H9 (cell line): ENCODE results near the gene ZNF668. TPM values are rescaled to one million over a fixed set of nuclear protein-coding genes. Genes with fewer than 3 reads are reported as not detected.

Experiments
- DNase-seq: peaks from one replicate; pipeline ENCODE4 v3.0.0-alpha.2; 2017
- H2AFZ ChIP-seq: one replicate; pipeline ENCODE4 v1.6.1; 2013; ENCODE audit warnings: mild to moderate bottlenecking, low read length, control low read depth, moderate library complexity
- H2AK5ac ChIP-seq: 2 replicates; pipeline ENCODE4 v1.6.1; 2013; ENCODE audit warnings: low read length, control low read depth, mixed read lengths; ENCODE audit not compliant: insufficient read length
- H2BK120ac ChIP-seq: one replicate; pipeline ENCODE4 v1.6.1; 2013; ENCODE audit warnings: low read depth, mild to moderate bottlenecking, low read length, control low read depth, inconsistent platforms; ENCODE audit not compliant: poor library complexity, severe bottlenecking
- H2BK12ac ChIP-seq: 2 replicates; pipeline ENCODE4 v1.6.1; 2013; ENCODE audit warnings: low read length, control low read depth, mixed read lengths, low read depth; ENCODE audit not compliant: insufficient read length
- H2BK15ac ChIP-seq: 2 replicates; pipeline ENCODE4 v1.6.1; 2013; ENCODE audit warnings: low read depth, low read length, control low read depth
- H2BK20ac ChIP-seq: one replicate; pipeline ENCODE4 v1.6.1; 2013; ENCODE audit warnings: low read depth, mild to moderate bottlenecking, low read length, control low read depth, inconsistent platforms; ENCODE audit not compliant: poor library complexity, severe bottlenecking
- H2BK5ac ChIP-seq: 2 replicates; pipeline ENCODE4 v1.6.1; 2013; ENCODE audit warnings: low read length, control low read depth, mixed read lengths; ENCODE audit not compliant: insufficient read length
- H3K14ac ChIP-seq: 2 replicates; pipeline ENCODE4 v1.6.1; 2013; ENCODE audit warnings: low read length, control low read depth; ENCODE audit not compliant: insufficient read depth
- H3K18ac ChIP-seq: 2 replicates; pipeline ENCODE4 v1.6.1; 2013; ENCODE audit warnings: low read depth, mild to moderate bottlenecking, mixed read lengths, low read length, control low read depth; ENCODE audit not compliant: insufficient read length
- H3K23ac ChIP-seq: 2 replicates; pipeline ENCODE4 v1.6.1; 2013; ENCODE audit warnings: low read length, control low read depth, mixed read lengths, low read depth; ENCODE audit not compliant: insufficient read length
- H3K23me2 ChIP-seq: 2 replicates; pipeline ENCODE4 v1.6.1; 2013; ENCODE audit warnings: low read depth, mild to moderate bottlenecking, mixed read lengths, low read length, control low read depth; ENCODE audit not compliant: insufficient read length, poor library complexity, severe bottlenecking
- H3K27ac ChIP-seq: 2 replicates; pipeline ENCODE4 v1.5.1; 2013; ENCODE audit warnings: low read length, control low read depth, mixed read lengths, low read depth; ENCODE audit not compliant: insufficient read length
- H3K27me3 ChIP-seq: 2 replicates; pipeline ENCODE4 v1.6.1; 2013; ENCODE audit warnings: low read length, control low read depth, inconsistent platforms; ENCODE audit not compliant: insufficient read depth
- H3K4ac ChIP-seq: 2 replicates; pipeline ENCODE4 v1.6.1; 2013; ENCODE audit warnings: low read depth, mild to moderate bottlenecking, control low read depth, inconsistent platforms, low read length, moderate library complexity
- H3K4me1 ChIP-seq: 2 replicates; pipeline ENCODE4 v1.6.1; 2013; ENCODE audit warnings: low read length, control low read depth, inconsistent platforms; ENCODE audit not compliant: insufficient read depth
- H3K4me2 ChIP-seq: 2 replicates; pipeline ENCODE4 v1.6.1; 2013; ENCODE audit warnings: low read length, control low read depth, mixed read lengths; ENCODE audit not compliant: insufficient read length, insufficient read depth
- H3K56ac ChIP-seq: 2 replicates; pipeline ENCODE4 v1.6.1; 2013; ENCODE audit warnings: low read depth, mild to moderate bottlenecking, mixed read lengths, low read length, control low read depth; ENCODE audit not compliant: insufficient read length
- H3K79me1 ChIP-seq: 2 replicates; pipeline ENCODE4 v1.6.1; 2013; ENCODE audit warnings: low read depth, mild to moderate bottlenecking, moderate library complexity, low read length, control low read depth, inconsistent platforms; ENCODE audit not compliant: insufficient read depth, poor library complexity, severe bottlenecking
- H3K79me2 ChIP-seq: 2 replicates; pipeline ENCODE4 v1.6.1; 2013; ENCODE audit warnings: low read length, control low read depth, inconsistent platforms; ENCODE audit not compliant: insufficient read depth
- H3K9ac ChIP-seq: 2 replicates; pipeline ENCODE4 v1.6.1; 2013; ENCODE audit warnings: low read length, control low read depth, mixed read lengths; ENCODE audit not compliant: insufficient read length; ENCODE audit errors: extremely low read depth
- H3K9me3 ChIP-seq: one replicate; pipeline ENCODE4 v1.6.1; 2013; ENCODE audit warnings: low read depth, low read length, inconsistent platforms; ENCODE audit not compliant: control insufficient read depth
- H3T11ph ChIP-seq: one replicate; pipeline ENCODE4 v1.6.1; 2013; ENCODE audit warnings: mild to moderate bottlenecking, low read length, control low read depth, inconsistent platforms
- H4K20me1 ChIP-seq: one replicate; pipeline ENCODE4 v1.6.1; 2013; ENCODE audit not compliant: control insufficient read depth, insufficient read length, insufficient read depth
- H4K5ac ChIP-seq: 2 replicates; pipeline ENCODE4 v1.6.1; 2013; ENCODE audit warnings: low read depth, mild to moderate bottlenecking, mixed read lengths, low read length, control low read depth; ENCODE audit not compliant: insufficient read length
- H4K8ac ChIP-seq: replicated peaks from 2 replicates; pipeline ENCODE4 v1.6.1; 2013; ENCODE audit warnings: low read length, control low read depth, mixed read lengths, low read depth; ENCODE audit not compliant: insufficient read length
- H4K91ac ChIP-seq: 2 replicates; pipeline ENCODE4 v1.6.1; 2013; ENCODE audit warnings: low read depth, mild to moderate bottlenecking, moderate library complexity, mixed read lengths, low read length, control low read depth; ENCODE audit not compliant: insufficient read length
- H3K27ac Mint-ChIP-seq, 3 experiments: 2 replicates in 2 of 3; 3 replicates in 1 of 3; pipeline ENCODE4 v1.8.0; 2020 to 2021; ENCODE audit warnings: mixed read lengths in 3 of 3, mild to moderate bottlenecking in 1 of 3, moderate library complexity in 1 of 3
- H3K27me3 Mint-ChIP-seq: 2 replicates; pipeline ENCODE4 v1.8.0; 2021; ENCODE audit warnings: low read depth, mild to moderate bottlenecking, moderate library complexity, mixed read lengths
- H3K36me3 Mint-ChIP-seq, 3 experiments: 2 replicates in 2 of 3; 3 replicates in 1 of 3; pipeline ENCODE4 v1.8.0; 2020 to 2021; ENCODE audit warnings: low read depth in 3 of 3, mixed read lengths in 3 of 3; ENCODE audit not compliant: insufficient read depth in 1 of 3
- H3K4me1 Mint-ChIP-seq, 2 experiments: 2 replicates each; pipeline ENCODE4 v1.8.0; 2020; ENCODE audit warnings: mixed read lengths in 2 of 2
- H3K4me3 Mint-ChIP-seq, 2 experiments: 2 replicates in 1 of 2; 3 replicates in 1 of 2; pipeline ENCODE4 v1.8.0; 2020 to 2021; ENCODE audit warnings: mild to moderate bottlenecking in 2 of 2, mixed read lengths in 2 of 2, moderate library complexity in 1 of 2
- H3K9me3 Mint-ChIP-seq, 2 experiments: 2 replicates in 1 of 2; 3 replicates in 1 of 2; pipeline ENCODE4 v1.8.0; 2020; ENCODE audit warnings: mild to moderate bottlenecking in 2 of 2, mixed read lengths in 2 of 2, moderate library complexity in 1 of 2
- WGBS: extraction: QIAGEN DNeasy Blood & Tissue Kit; methylation state at CpG from one replicate; pipeline ENCODE4 v1.1.7; 2013; ENCODE audit warnings: missing lambda C conversion rate, low lambda C conversion rate, mixed read lengths; ENCODE audit not compliant: insufficient read length; ENCODE audit errors: extremely low coverage; 5-methylcytosine and 5-hydroxymethylcytosine counted together
- total RNA-seq: library from RNA; stranded (reverse); gene quantifications from 2 replicates; pipeline ENCODE4 v1.2.1, GENCODE V29; 2021
- TF ChIP-seq, protein P1 (sequence below): fragments of 200-600 bp; sonication (generic); conservative IDR thresholded peaks from 3 replicates; pipeline ENCODE4 v1.8.0; 2021; ENCODE audit warnings: antibody characterized with exemption, mild to moderate bottlenecking

The ZNF668 gene
- total RNA-seq, 1 experiment from 2014 or later, result 18.6 TPM

DNA sequence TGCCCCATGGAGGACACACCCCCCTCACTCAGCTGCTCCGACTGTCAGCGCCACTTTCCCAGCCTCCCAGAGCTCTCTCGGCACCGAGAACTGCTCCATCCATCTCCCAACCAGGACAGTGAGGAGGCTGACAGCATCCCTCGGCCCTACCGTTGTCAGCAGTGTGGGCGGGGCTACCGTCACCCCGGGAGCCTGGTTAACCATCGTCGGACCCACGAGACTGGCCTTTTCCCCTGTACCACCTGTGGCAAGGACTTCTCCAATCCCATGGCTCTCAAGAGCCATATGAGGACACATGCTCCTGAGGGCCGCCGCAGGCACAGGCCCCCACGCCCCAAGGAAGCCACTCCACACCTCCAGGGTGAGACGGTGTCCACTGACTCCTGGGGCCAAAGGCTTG is 2.3 kb upstream of the ZNF668 start:
- H3K23ac ChIP-seq, result no peak overlapping the region
- Mint-ChIP-seq H3K27ac (peak overlapping the region in 1 of 3 experiments; percentile 40; a peak in 1 of 7 replicates), H3K27me3 (no peaks in the 10 kb centered on the region), H3K36me3 (peaks cover 27 to 51% (median 49%) of the 10 kb centered on the region in 3 experiments; a peak in 6 of 7 replicates), H3K4me1 (peaks cover 16 to 20% of the 10 kb centered on the region in 2 experiments), H3K4me3 (peak overlapping the region; percentile 40 to 95; a peak in 3 of 5 replicates), H3K9me3 (no peaks in the 10 kb centered on the region; a peak in 1 of 5 replicates)
- no peak overlapping the region for H2BK20ac ChIP-seq
- no peak overlapping the region for H4K8ac ChIP-seq
- no peak overlapping the region for H2BK12ac ChIP-seq
- H3K79me2 ChIP-seq, result peaks cover 18% of the 10 kb centered on the region; the same call in 1 of the 2 replicates
- no peak overlapping the region for H3K4me2 ChIP-seq
- no peak overlapping the region for H2BK15ac ChIP-seq
- no peak overlapping the region for H3K4ac ChIP-seq
- no peaks in the 10 kb centered on the region for H3K9me3 ChIP-seq
- H2AFZ ChIP-seq, result no peak overlapping the region
- peaks cover 9% of the 10 kb centered on the region for H3K23me2 ChIP-seq
- H3K9ac ChIP-seq, result no peak overlapping the region
- no peak overlapping the region for H3K56ac ChIP-seq
- no peak overlapping the region for H4K91ac ChIP-seq
- no peak overlapping the region for H2AK5ac ChIP-seq
- no peaks in the 10 kb centered on the region for H3K27me3 ChIP-seq
- no peak overlapping the region for H2BK120ac ChIP-seq
- no peak overlapping the region for H3T11ph ChIP-seq
- WGBS, result no CpG with 5 or more reads among the region's 16 CpGs
- no peak overlapping the region for H4K5ac ChIP-seq
- peak; percentile 26 for DNase-seq
- peaks cover 6% of the 10 kb centered on the region for H3K79me1 ChIP-seq
- H3K18ac ChIP-seq, result no peak overlapping the region
- no peak overlapping the region for H3K27ac ChIP-seq
- TF ChIP-seq, protein P1, sequence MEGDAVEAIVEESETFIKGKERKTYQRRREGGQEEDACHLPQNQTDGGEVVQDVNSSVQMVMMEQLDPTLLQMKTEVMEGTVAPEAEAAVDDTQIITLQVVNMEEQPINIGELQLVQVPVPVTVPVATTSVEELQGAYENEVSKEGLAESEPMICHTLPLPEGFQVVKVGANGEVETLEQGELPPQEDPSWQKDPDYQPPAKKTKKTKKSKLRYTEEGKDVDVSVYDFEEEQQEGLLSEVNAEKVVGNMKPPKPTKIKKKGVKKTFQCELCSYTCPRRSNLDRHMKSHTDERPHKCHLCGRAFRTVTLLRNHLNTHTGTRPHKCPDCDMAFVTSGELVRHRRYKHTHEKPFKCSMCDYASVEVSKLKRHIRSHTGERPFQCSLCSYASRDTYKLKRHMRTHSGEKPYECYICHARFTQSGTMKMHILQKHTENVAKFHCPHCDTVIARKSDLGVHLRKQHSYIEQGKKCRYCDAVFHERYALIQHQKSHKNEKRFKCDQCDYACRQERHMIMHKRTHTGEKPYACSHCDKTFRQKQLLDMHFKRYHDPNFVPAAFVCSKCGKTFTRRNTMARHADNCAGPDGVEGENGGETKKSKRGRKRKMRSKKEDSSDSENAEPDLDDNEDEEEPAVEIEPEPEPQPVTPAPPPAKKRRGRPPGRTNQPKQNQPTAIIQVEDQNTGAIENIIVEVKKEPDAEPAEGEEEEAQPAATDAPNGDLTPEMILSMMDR, result no peak
- no peak overlapping the region for H3K14ac ChIP-seq
- H3K4me1 ChIP-seq, result no peaks in the 10 kb centered on the region
- peaks cover 4% of the 10 kb centered on the region for H4K20me1 ChIP-seq
- H2BK5ac ChIP-seq, result no peak overlapping the region
